ENCODE results near the gene SFTPD.

The SFTPD gene

DNA sequence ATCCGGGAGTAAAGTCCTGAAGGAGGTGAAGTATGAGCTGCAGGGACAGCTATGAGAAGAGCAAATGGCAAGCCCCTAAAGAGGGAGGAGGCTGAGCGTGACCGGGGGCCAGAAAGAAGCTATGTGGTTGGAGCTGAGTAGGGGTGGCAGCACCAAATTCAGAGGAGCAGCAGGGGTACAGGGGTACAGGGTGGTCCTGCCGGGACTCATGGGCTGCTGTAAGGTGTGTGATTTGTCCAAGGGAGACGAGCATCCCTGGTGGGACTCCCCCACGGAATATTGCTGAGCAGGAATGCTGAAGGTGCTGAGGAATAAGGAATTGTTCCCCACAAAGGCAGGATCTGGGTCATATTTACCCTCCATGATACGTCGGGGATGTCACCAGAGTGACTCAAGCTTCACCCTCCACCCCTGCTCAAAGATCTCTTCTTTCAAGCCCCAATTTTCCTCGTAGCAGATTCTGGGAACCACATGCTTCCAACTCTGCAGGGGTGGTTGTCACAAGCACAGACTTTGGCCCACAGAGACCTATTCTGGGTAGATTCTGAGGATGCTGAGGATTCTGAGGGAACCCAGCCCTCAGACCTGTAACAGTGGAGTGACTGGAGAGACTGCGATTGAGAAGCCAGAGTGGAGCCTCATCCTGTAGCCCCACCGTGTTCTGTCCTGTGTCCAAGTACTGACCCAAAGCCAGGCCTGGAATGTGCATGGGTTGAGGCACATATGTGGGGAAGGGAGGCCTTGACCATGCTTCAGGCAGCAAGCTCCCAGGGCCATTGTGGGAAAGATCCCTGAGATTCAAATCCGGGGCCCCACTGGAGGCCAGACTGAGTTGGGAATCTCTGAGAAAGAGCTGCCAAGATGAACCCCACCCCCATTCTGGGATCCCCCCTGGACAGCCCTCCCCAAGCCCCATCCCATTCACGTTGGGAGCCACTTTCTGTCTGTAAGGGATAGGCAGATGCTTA lies 4.2 kb downstream of the SFTPD start:
- DNase-seq = no peak

DNA sequence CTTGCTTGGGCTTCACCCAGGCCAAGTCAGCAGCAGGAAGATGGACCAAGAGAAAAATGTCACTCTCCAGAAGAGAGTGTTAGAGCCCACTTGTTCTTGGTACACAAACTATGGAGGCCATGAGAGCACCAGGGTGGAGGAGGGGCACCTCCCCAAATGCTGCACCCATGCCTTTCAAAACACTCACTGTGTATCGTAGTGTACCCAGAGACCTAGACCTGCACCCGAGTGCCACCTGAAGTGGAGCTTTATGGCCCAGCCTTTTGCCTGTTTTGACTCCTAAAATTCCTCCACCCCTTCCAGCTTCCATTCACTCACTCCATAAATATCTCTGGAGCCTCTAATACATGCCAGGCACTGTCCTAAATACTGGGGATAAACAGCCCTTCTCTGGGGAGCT lies 5.0 kb downstream of the SFTPD start:
- no peak for DNase-seq

DNA sequence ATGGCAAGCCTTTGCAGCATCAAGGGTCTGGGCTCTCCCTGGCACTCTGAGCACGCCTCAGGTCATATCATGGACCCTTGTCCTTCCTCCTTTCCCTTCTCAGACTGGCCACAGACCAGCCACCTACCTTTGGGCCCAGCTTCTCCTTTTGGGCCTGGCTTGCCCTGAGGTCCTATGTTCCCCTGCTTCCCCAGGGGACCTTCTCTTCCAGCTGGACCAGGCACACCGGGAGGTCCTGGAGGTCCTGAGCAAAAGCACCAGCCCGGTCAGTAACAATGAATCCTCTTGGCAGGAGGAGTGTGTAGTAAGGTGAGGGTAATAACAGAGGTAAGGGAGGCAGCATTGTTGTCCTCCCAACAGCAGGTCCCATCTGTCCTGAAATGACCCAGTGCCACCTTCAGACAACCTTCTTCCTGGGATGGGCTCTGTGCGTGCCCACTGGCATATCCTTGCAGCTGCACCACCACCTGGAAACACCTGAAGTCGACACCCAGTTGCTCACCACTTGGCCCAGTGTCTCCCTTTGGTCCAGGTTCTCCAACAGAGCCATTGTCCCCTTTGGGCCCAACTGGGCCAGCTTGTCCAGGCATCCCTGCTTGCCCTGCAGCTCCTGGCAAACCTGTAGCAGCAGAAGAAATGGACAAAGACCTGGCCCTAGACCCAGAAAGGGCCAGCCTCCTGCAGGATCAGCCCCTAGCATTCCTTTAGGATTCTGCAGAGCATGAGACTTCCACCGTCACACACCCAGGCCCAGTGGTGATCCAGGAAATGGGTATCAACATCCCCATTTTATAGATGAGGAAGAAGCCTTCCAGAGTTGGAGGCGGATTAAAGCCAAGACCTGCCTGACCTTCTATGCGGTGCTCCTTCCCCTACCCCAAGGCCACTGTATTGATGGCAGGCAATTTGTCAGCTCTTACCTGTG lies 6.4 kb downstream of the SFTPD start:
- no peak for DNase-seq

DNA sequence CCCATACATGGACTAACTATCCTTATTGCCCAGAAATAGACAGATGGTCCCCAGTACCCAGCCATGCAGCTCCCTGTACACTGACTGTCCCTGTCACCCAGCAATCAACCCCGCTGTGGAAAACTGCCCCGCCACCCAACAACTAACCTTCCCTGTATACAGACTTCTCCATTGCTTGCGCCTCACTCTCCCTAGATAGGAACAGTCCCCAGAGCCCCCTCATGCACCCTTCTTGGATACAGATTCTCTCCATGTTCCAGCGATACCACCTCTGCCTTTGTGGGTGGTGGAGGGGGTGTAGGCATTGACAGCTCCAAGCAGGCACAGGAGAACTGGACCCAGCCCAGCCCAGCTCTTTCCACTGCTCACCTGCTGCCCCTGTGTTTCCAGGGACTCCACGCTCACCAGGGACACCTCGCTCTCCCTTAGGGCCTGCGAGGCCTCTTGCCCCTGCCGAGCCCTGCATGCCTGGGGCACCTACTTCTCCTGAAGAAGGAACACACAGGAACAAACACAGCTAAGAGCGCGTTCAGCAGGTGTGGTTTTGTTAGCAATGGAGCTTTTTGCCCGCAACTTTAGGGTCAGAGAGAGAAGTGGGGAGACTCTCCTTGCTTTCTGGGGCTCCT lies 7.2 kb downstream of the SFTPD start:
- no peak for DNase-seq

DNA sequence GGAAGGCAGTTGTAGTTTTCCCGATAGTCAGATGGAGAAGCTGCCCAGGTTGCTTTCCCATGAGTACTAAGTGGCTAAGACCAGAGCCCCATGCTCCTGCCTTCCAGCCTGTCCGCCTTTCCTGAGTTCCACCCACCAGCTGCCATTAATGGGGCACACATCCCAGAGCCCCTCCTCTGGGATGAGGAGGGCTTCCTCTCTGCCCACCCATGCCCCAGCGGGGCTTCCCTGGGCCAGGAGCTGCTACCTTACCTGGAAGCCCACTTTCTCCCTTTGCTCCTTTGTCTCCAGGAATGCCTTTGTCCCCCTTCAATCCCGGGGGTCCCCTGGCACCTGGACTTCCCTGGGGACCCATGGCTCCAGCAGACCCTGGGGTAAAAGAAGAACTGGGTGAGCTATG lies 7.8 kb downstream of the SFTPD start:
- DNase-seq = no peak

DNA sequence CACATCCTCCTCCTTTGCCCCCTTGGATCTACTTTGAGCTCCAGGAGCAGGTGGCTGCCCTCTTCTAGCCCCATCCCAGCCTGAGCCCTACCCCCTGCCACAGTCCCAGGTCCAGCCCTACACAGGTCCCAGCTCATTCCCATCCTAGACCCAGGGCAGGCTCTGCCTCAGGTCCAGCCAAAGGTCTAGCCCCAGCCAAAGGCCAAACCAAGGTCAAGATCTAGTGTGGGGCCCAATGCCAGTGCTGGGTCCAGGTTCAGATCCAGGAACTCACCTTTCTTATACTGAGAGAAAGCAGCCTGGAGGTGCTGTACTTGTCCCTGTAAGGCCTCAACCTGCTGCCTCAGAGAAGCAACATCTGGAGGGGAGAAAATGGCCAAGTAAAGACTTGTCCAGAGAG lies 8.5 kb downstream of the SFTPD start:
- no peak for DNase-seq

DNA sequence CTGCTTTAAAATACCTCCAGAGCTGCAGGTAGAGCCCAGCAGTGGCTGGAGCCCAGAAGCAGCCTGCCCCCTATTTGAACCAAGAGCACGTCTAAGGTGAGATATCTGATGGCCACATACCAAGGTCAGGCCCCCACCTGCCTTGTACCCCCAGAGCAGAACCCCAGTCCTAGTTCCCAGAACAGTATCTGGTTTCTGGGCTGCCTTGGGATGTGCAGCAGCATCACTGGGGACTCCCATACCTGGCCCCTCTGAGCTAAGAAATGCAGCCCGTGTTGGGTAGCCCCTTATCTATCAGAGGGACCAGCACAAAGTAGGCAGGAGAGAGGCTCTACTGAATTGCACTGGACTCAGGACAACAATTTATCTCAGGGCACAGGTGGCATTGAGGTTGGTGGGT lies 8.9 kb downstream of the SFTPD start:
- no peak for DNase-seq

DNA sequence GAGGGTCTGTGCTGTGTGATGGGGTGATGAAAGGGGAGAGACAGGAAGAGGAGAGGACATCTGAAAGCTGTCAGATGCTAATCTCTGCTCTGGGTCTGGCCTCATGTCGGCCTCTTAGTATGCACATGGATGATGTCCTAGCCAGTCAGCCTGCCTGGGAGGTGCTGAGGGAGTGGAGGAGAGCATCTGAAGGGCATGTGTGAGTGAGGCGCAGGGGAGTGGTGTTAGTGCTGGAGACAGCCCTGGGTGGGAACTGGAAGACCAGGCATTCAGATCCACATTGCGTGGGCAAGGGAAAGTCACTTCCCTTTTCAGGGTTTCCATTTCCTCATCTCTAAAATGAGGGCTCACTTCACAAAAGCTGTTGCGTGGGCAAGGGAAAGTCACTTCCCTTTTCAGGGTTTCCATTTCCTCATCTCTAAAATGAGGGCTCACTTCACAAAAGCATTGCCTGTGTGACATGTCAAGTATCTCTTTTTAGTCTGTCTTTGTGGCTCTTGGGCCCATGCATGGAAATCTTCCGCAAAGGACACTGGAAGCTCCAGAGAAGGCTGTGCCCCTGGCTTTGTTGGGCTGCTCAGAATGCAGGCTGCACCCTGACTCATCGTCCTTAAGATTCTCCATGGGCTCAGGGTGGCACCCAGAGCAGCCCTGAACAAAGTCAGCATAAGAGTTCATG lies 10.0 kb downstream of the SFTPD start:
- peak; percentile 99 for DNase-seq

DNA sequence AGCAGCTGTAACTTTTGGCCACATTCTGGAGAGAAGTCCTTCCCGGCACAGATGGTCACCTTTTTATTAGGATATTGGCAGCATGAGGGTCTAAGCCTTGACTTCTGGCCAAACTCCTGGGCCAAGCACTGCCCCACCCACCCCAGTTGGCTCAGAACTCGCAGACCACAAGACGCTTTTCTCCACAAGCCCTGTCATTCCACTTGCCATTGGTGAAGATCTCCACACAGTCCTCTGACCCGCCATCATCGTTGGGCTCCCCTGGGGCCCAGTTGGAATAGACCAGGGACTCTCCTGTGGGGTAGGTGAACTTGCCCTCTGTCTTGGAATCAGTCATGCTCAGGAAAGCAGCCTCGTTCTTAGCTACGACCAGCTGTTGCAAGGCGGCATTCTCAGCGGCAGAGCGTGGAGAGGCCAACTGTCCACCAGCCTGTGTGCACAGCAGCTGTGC lies 11.2 kb downstream of the SFTPD start:
- peak; percentile 29 for DNase-seq

DNA sequence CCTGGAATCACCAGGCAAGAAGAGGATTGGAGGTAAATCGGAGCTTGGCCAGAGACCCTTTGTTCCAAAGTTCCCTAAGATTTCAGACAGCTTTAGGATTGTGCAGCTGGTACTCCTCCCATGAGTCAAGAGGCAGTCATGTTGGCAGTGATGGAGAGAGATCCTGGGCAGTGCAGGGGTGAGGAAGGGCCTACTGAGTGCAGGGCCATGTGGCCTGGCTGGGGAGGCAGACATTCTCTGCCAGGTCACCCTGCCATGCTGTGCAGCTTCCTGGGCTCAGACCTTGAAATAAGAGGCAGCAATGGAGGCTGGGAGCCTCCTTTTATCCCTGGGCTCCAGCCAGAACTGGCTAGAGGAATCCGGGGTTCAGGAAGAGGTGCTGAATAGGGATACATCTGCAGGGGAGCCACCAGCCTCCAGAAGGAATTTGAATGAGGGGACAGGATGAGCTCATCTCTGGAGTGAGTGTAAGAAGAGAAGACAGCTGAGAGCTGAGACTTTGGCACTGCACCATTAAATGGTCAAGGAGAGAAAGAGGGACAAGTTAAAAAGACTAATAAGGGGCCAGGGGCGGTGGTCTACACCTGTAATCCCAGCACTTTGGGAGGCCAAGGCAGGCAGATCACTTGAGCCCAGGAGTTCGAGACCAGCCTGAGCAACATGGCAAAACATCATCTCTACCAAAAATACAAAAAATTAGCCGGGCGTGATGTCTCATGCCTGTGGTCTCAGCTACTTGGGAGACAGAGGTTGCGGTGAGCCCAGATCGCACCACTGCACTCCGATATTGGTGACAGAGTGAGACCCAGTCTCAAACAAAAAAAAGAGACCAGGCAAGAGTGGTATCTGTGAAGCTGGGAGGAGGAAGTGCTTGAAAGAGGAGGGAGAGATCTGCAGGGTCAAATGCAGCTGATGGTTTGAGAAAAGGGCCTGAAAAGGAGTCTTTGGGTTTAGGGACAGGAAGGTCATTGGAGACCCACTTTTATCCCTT lies 12.0 kb downstream of the SFTPD start:
- DNase-seq = peak; percentile 80

DNA sequence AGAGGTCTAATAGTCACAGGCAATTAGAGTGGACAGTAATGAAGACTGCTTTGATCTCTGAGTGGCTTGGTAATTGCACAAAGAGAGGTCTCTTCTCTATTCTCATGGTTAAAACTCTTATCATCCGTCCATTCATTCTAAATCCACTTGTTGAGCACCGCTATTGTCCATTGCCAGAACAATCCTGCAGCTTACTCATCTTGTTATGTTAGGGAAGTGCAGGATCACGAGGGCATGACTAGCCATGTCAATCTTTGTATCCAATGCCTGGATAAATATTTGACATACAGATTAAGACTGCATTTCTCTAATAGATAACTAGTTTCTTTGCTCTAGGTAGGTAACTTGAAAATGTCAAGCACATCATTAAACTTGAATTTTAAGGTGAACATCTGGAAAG lies 14.9 kb downstream of the SFTPD start:
- no peak for DNase-seq

DNA sequence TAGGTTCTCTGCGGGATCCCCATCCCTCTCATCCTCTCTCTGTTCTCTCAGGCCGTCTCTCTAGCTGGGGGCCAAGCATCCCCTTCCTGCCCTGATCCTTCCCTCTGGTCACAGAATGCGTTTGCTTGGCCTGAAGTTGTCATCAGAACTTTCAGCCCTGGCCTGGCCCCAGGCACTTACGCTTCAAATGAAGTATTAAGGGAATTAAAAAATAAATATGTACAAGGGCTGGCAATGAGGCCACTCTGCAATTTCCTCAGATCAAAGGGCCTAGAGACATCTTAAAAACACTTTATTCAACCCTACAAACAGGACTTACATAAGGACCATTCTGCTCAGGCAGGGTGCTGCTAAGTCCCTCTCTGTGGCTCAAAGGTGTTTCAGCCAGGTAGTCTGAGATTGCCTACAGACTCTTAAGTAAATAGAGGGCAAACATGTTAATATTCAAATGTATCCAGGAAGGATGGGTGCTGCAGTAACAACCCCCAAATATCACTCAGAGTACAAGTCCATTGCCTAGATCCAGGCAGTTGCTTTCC lies 16.0 kb downstream of the SFTPD start:
- DNase-seq = no peak

DNA sequence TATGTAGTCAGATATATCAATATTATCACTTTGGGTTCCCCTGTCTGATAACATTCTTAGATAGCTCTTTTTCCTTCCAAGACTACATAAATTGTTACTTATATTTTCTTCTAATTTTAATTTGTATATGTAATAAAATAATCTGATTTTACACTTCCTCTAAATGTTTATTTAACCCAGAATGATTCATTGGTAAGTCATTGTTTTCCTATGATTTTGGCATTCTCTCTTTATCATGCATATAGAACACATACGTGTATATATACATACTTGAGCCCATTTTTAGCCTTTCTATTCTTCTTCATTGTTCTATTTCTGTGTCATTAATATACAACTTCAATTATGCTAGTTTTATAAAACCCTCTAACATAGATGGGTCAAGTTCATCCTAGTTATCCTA lies 16.6 kb downstream of the SFTPD start:
- no peak for DNase-seq

DNA sequence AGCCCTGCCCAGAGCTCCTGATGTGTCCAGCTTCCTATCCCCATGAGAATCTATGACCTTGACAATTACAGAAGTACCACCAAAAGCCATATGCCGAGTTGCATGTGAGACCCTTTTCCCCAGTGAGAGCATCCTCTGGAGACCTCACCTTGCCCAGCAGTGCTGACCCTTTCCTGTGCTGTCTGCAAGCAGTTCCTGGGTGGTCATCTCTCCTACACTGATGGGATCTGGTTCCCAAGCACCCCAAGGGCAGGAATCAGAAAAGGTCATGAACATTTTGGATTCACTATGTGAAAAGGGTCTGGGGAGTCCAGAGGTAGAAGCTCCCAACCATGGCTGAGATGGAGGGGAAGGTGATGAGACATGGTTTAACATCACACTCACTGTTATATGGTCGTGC lies 18.2 kb downstream of the SFTPD start:
- DNase-seq = no peak

DNA sequence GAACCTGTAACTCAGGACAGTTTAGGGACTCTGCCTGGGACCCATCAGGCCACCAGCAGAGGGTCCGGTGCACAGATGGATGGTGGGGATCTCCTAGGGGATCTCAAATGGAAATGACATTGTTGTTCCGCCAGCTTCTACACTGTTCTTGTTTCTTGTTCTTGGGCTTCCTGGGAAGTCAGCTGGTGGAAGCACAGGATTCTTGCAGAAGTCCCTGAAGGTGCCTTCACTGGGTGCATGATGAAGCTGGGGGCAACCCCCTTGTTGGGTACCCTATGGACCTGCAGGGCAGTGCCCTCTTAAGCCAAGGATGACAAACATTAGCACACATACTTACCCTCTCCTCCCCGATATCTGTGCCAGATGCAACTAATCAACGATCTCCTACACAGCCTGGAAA lies 18.6 kb downstream of the SFTPD start:
- DNase-seq = no peak

DNA sequence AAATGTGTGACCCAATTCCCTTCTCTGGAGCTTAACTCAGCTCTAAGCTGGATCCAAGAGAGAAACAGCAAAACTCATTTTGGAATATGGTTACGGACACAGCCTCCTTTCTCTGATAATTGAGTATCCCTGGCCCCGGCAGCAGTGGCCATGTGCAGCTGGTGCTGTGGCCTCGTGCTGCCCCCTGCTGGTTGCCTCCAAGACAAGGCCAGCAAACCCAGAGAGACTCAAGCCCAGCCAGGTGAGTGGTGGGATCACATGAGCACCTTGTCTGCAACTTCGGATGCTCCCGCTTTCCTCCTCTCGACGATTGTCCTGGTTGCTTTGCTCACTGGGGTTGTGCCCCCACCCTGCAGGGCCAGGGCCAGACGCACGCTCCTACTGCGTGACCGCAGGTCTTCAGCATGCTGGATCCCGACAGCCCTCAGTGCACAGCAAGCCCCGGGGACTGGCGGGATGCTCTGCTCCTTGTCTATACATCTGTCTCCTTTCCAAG lies 19.4 kb downstream of the SFTPD start:
- DNase-seq = peak; percentile 14

DNA sequence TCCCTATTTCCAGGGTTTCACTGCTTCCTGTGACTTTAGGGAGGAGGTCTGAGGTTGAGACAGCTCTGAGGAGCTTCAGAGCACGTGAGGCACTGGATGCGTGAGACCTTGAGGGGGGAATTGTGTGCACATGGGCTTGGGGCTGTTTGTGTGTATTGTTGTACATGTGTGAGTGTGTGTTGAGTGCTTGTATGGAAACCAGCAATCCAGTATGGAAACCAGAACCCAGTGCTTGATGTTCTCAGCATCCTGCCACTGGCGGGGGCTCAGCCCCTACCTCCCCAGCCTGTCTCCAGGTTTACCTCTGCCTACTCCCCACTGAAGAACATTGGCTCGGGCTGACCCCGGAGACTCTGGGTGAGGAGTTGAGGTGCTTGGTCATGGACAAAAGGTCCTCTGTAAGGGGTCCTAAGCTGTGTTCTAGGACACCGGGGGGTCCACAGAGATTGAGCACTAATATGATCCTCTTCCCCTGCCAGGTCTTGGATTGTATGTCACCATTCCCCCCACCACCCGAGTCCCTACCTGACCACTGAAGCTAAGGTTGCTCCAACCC lies 20.8 kb downstream of the SFTPD start:
- no peak for DNase-seq

DNA sequence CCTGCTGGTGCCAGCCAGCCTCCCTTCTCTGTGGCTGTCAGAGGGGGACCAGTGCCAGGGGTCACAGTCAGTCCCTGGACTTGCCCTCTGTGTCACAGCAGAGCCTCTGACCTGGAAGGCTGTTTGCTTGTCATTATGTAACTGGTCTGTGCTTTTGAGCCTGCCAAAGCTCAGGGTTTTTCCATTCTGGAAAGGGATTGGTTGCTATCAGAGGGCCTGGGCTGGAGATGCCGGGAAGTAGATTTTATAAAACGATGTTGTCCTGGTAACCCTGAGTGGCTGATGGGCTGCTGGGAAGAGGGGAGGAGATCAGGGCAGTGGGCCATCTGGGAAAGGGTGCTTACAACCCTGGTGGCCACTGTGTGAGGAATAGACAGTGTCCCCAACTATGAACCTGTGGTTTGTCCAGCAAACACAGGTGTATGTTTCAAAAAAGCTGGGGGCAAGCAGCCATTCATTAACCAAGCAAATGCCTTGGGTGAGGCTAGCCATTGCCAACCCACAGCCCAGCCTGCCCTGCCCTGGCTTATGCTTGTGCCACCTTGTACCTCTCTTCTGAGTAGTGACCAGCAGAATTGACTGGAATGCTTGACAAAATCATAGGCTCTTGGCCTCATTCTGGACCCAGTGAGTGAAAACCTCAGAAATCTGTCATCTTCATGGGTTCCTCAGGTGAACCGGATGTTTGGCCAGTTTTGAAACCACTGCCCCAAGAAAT lies 21.6 kb downstream of the SFTPD start:
- no peak for DNase-seq

DNA sequence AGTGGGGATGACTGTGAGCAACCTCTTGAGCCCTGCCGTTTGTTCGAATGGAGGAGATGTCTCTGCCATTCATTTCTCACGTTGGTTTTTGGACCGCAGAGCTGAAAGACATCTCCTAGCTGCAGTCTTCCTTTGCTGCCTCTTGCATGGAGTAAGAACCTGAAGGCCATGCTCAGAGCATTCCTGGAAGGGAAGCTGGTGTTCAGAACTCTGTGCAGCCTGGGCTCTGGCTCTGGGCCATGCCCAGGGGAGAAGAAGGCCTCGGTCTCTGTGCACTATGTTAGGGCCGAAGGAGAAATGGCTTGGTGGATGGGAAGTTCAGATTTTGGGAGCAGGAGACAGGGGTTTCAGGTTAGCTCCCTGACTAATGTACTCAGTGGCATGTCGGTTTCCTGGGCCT lies 22.9 kb downstream of the SFTPD start:
- no peak for DNase-seq

DNA sequence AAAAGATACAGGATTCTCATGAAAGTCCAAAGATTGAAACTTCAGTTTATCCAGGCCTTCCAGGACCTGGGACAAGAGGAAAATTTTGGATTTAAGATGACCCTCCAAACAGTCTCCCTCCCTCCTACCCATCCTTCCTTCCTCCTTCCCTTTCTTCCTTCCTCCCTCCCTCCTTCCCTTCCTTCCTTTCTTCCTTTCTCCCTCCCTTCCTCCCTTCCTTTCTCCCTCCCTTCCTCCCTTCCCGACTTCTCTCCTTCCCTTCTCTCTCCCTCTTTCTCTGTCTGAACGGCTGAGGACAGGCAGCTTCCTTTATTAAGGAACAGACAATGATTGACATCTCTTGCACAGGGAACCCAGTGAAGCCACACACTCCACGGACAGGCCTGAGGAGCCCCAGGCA lies 23.3 kb downstream of the SFTPD start:
- no peak for DNase-seq

Measured in MV-4-11 (cell line).